CD4-positive, alpha-beta T cell treated with Interleukin-4 for 1 hour (primary cell): ENCODE data around the gene TXNDC11.

Experiments
- DNase-seq, 2 donors: peaks; one replicate each; pipeline ENCODE4 v3.0.0-alpha.2; 2020 to 2022

TXNDC11 gene

GRCh38 chr16:11687601-11688519 is 54.8 kb downstream of the TXNDC11 start:
- DNase-seq = no peak

- DNase-seq = no peak
Observed at GRCh38 chr16:11686713-11687380, 55.8 kb downstream of the TXNDC11 start.

GRCh38 chr16:11685844-11686618 is 56.6 kb downstream of the TXNDC11 start:
- DNase-seq = no peak

- DNase-seq = no peak
Observed at GRCh38 chr16:11684231-11685025, 58.2 kb downstream of the TXNDC11 start.

GRCh38 chr16:11683145-11683544 is 59.5 kb downstream of the TXNDC11 start:
- DNase-seq = no peak

- peak in 1 of 2 donors; percentile 51 for DNase-seq
Observed at GRCh38 chr16:11682655-11683096, 60.0 kb downstream of the TXNDC11 start.

GRCh38 chr16:11681976-11682654 is 60.5 kb downstream of the TXNDC11 start:
- DNase-seq = peak in 1 of 2 donors; percentile 50

GRCh38 chr16:11681556-11681955 is 61.1 kb downstream of the TXNDC11 start:
- DNase-seq = peak in 1 of 2 donors; percentile 59

GRCh38 chr16:11679941-11680911 is 62.4 kb downstream of the TXNDC11 start:
- DNase-seq = no peak

GRCh38 chr16:11679250-11679649 is 63.4 kb downstream of the TXNDC11 start:
- DNase-seq = no peak

GRCh38 chr16:11677959-11678881 is 64.4 kb downstream of the TXNDC11 start:
- no peak for DNase-seq

- no peak for DNase-seq
Observed at GRCh38 chr16:11677451-11677951, 65.2 kb downstream of the TXNDC11 start.

- no peak for DNase-seq
Observed at GRCh38 chr16:11676799-11677198, 65.9 kb downstream of the TXNDC11 start.

GRCh38 chr16:11675561-11676511 is 66.8 kb downstream of the TXNDC11 start:
- DNase-seq = no peak

- no peak for DNase-seq
Observed at GRCh38 chr16:11674818-11675560, 67.7 kb downstream of the TXNDC11 start.

- no peak for DNase-seq
Observed at GRCh38 chr16:11674001-11674817, 68.4 kb downstream of the TXNDC11 start.
